ENCODE data around the gene TTC9C. TPM values are rescaled to one million over a fixed set of nuclear protein-coding genes. Genes with fewer than 3 reads are reported as not detected.

The TTC9C gene
- total RNA-seq, 1 experiment from 2014 or later: 48.7 TPM

DNA sequence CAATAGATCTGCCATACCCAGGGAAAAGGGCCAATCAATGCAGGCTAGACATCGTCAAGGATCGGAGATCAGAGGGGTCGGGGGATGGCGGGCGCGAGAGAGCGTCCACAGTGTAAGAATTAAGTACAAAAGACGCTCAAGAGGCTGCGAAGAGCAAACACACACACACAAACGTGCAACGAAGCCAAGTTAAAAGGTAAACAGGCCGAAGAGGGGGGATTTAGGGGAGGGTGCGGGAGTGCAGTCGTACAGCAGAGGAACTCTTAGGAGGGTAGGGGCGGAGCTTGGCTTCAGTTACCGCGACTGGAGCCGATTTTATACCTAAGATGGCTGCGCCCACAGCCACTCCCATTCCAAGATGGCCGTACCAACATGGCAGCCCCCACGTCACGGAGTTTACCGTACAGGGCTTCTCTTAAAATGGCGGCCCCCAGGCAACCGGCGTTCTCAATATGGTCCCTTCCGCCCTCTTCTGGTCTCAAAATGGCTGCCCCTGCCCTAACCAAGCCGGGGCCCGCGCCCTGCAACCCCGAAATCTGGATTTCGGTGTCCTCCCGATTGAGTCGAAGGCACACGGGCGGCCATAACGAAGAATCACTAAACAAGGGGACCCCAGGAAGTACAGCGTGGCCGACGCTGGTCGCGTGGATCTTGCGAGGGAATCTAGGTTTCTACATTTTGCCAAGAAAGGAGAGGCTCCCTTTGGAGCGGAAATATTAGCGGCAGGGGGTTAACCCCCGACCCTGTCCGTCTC, 18.9 kb upstream of the TTC9C start (continued):
- TF ChIP-seq MYBL2 (CRISPR knock-in tag; IDR thresholded peaks at IDR 0.05): no peak
- peak; percentile 13; the same call in 1 of the 2 replicates for TF ChIP-seq FOXK1 (CRISPR knock-in tag; IDR thresholded peaks at IDR 0.05)
- TF ChIP-seq, protein P1, sequence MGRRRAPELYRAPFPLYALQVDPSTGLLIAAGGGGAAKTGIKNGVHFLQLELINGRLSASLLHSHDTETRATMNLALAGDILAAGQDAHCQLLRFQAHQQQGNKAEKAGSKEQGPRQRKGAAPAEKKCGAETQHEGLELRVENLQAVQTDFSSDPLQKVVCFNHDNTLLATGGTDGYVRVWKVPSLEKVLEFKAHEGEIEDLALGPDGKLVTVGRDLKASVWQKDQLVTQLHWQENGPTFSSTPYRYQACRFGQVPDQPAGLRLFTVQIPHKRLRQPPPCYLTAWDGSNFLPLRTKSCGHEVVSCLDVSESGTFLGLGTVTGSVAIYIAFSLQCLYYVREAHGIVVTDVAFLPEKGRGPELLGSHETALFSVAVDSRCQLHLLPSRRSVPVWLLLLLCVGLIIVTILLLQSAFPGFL (CRISPR knock-in tag; IDR thresholded peaks at IDR 0.05; ENCODE audit: borderline replicate concordance): no peak
- no peak; the same call in 1 of the 2 replicates for TF ChIP-seq PRDM15 (CRISPR knock-in tag; IDR thresholded peaks at IDR 0.05)
- TF ChIP-seq NR1H2 (CRISPR knock-in tag; IDR thresholded peaks at IDR 0.05): no peak
- TF ChIP-seq EMX1 (CRISPR knock-in tag; IDR thresholded peaks at IDR 0.05): 0 out of 2 replicates have a peak, but pooled peaks have one; percentile 80
- TF ChIP-seq TEAD1 (CRISPR knock-in tag; IDR thresholded peaks at IDR 0.05): no peak
- TF ChIP-seq NFYB (CRISPR knock-in tag; conservative IDR thresholded peaks at IDR 0.05; ENCODE audit: low read depth): no peak
- TF ChIP-seq, protein P2, sequence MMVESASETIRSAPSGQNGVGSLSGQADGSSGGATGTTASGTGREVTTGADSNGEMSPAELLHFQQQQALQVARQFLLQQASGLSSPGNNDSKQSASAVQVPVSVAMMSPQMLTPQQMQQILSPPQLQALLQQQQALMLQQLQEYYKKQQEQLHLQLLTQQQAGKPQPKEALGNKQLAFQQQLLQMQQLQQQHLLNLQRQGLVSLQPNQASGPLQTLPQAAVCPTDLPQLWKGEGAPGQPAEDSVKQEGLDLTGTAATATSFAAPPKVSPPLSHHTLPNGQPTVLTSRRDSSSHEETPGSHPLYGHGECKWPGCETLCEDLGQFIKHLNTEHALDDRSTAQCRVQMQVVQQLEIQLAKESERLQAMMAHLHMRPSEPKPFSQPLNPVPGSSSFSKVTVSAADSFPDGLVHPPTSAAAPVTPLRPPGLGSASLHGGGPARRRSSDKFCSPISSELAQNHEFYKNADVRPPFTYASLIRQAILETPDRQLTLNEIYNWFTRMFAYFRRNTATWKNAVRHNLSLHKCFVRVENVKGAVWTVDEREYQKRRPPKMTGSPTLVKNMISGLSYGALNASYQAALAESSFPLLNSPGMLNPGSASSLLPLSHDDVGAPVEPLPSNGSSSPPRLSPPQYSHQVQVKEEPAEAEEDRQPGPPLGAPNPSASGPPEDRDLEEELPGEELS (CRISPR knock-in tag; IDR thresholded peaks at IDR 0.05): no peak
- no peak for TF ChIP-seq ZNF317 (CRISPR knock-in tag; IDR thresholded peaks at IDR 0.05; ENCODE audit: borderline replicate concordance, low read depth)
- TF ChIP-seq ESRRA (CRISPR knock-in tag; IDR thresholded peaks at IDR 0.05; ENCODE audit: borderline replicate concordance): peak; percentile 55; the same call in 1 of the 2 replicates
- 0 out of 2 replicates have a peak, but pooled peaks have one; percentile 56 for TF ChIP-seq SMAD3 (CRISPR knock-in tag; IDR thresholded peaks at IDR 0.05; ENCODE audit: borderline replicate concordance)
- TF ChIP-seq, protein P3, sequence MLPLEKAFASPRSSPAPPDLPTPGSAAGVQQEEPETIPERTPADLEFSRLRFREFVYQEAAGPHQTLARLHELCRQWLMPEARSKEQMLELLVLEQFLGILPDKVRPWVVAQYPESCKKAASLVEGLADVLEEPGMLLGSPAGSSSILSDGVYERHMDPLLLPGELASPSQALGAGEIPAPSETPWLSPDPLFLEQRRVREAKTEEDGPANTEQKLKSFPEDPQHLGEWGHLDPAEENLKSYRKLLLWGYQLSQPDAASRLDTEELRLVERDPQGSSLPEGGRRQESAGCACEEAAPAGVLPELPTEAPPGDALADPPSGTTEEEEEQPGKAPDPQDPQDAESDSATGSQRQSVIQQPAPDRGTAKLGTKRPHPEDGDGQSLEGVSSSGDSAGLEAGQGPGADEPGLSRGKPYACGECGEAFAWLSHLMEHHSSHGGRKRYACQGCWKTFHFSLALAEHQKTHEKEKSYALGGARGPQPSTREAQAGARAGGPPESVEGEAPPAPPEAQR (CRISPR knock-in tag; IDR thresholded peaks at IDR 0.05): no peak
- TF ChIP-seq E2F5 (CRISPR knock-in tag; IDR thresholded peaks at IDR 0.05): peak; percentile 88
- TF ChIP-seq, protein P4, sequence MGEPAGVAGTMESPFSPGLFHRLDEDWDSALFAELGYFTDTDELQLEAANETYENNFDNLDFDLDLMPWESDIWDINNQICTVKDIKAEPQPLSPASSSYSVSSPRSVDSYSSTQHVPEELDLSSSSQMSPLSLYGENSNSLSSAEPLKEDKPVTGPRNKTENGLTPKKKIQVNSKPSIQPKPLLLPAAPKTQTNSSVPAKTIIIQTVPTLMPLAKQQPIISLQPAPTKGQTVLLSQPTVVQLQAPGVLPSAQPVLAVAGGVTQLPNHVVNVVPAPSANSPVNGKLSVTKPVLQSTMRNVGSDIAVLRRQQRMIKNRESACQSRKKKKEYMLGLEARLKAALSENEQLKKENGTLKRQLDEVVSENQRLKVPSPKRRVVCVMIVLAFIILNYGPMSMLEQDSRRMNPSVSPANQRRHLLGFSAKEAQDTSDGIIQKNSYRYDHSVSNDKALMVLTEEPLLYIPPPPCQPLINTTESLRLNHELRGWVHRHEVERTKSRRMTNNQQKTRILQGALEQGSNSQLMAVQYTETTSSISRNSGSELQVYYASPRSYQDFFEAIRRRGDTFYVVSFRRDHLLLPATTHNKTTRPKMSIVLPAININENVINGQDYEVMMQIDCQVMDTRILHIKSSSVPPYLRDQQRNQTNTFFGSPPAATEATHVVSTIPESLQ (CRISPR knock-in tag; IDR thresholded peaks at IDR 0.05): no peak
- no peak for TF ChIP-seq ZNF416 (CRISPR knock-in tag; IDR thresholded peaks at IDR 0.05)
- no peak for TF ChIP-seq TCF7 (CRISPR knock-in tag; IDR thresholded peaks at IDR 0.05; ENCODE audit: low read depth)
- TF ChIP-seq, protein P5, sequence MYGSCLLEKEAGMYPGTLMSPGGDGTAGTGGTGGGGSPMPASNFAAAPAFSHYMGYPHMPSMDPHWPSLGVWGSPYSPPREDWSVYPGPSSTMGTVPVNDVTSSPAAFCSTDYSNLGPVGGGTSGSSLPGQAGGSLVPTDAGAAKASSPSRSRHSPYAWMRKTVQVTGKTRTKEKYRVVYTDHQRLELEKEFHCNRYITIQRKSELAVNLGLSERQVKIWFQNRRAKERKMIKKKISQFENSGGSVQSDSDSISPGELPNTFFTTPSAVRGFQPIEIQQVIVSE (CRISPR knock-in tag; IDR thresholded peaks at IDR 0.05; ENCODE audit: borderline replicate concordance): no peak
- TF ChIP-seq ETV6 (CRISPR knock-in tag; IDR thresholded peaks at IDR 0.05): no peak
- no peak for TF ChIP-seq ATF2 (CRISPR knock-in tag; IDR thresholded peaks at IDR 0.05; ENCODE audit: borderline replicate concordance, low read depth)
- TF ChIP-seq, protein P6, sequence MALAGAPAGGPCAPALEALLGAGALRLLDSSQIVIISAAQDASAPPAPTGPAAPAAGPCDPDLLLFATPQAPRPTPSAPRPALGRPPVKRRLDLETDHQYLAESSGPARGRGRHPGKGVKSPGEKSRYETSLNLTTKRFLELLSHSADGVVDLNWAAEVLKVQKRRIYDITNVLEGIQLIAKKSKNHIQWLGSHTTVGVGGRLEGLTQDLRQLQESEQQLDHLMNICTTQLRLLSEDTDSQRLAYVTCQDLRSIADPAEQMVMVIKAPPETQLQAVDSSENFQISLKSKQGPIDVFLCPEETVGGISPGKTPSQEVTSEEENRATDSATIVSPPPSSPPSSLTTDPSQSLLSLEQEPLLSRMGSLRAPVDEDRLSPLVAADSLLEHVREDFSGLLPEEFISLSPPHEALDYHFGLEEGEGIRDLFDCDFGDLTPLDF (CRISPR knock-in tag; IDR thresholded peaks at IDR 0.05): no peak
- TF ChIP-seq, protein P7, sequence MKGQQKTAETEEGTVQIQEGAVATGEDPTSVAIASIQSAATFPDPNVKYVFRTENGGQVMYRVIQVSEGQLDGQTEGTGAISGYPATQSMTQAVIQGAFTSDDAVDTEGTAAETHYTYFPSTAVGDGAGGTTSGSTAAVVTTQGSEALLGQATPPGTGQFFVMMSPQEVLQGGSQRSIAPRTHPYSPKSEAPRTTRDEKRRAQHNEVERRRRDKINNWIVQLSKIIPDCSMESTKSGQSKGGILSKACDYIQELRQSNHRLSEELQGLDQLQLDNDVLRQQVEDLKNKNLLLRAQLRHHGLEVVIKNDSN (CRISPR knock-in tag; IDR thresholded peaks at IDR 0.05): no peak
